A549 (cell line): ENCODE data around the gene WASF3. TPM values are rescaled to one million over a fixed set of nuclear protein-coding genes. Genes with fewer than 3 reads are reported as not detected.

Experiments
- ATAC-seq, 2 experiments: fragments of 200-7000 bp in 1 of 2; fragments of >200 bp in 1 of 2; cut with Nextera tagmentation in 1 of 2; cut with Tn5 transposase in 1 of 2; 3 replicates each; pipeline versions ENCODE4 v1.8.0 to v1.9.1; 2018 to 2020; ENCODE audit warnings: mild to moderate bottlenecking in 1 of 2, moderate library complexity in 1 of 2
- CTCF ChIA-PET: fragments of 300-600 bp; sonication (Branson Sonifier 250); formaldehyde crosslinking; extraction: SDS; loops from one replicate; lab custom pipeline; 2021; ENCODE audit warnings: antibody characterized with exemption, inconsistent platforms; lab: Yijun Ruan, JAX
- POLR2A ChIA-PET: fragments of 350-600 bp; formaldehyde crosslinking; extraction: SDS; loops from one replicate; lab custom pipeline; 2021; ENCODE audit warnings: antibody characterized with exemption, inconsistent platforms; lab: Yijun Ruan, JAX
- DNase-seq, 2 experiments: peaks; one replicate each; pipeline versions ENCODE4 v3.0.0 to v3.0.0-alpha.2; 2011 to 2016; ENCODE audit warnings: low read depth in 1 of 2, low spot score in 1 of 2
- FAIRE-seq: peaks from 2 replicates; lab custom pipeline; 2011; peaks lifted over from hg19 to GRCh38; lab: Jason Lieb, UNC
- H3K27ac ChIP-seq, 2 experiments: fragments of >200 bp; sonication (Bioruptor Twin); formaldehyde crosslinking; 3 replicates each; pipeline ENCODE4 v1.5.1; 2016 to 2017
- H3K4me1 ChIP-seq: fragments of >200 bp; sonication (Bioruptor Twin); formaldehyde crosslinking; 3 replicates; pipeline ENCODE4 v1.6.1; 2016
- H3K4me2 ChIP-seq: fragments of >200 bp; sonication (Bioruptor Twin); formaldehyde crosslinking; 3 replicates; pipeline ENCODE4 v1.6.1; 2016
- H3K4me3 ChIP-seq: fragments of >200 bp; sonication (Bioruptor Twin); formaldehyde crosslinking; 3 replicates; pipeline ENCODE4 v1.5.1; 2016
- H3K9me3 ChIP-seq: fragments of >200 bp; sonication (Bioruptor Twin); formaldehyde crosslinking; 3 replicates; pipeline ENCODE4 v1.6.1; 2016
- ATOH8 ChIP-seq: fragments of 250-450 bp; sonication (Bioruptor Pico); IDR thresholded peaks from 2 replicates; pipeline ENCODE4 v1.5.0; 2020; ENCODE audit warnings: low read depth, mild to moderate bottlenecking, moderate library complexity
- BCL3 ChIP-seq: fragments of >200 bp; sonication (Bioruptor Twin); formaldehyde crosslinking; IDR thresholded peaks from 3 replicates; pipeline ENCODE4 v1.6.1; 2016
- BHLHE40 ChIP-seq: IDR thresholded peaks from 2 replicates; pipeline ENCODE4 v1.6.1; 2012; ENCODE audit warnings: low read depth, low read length, inconsistent platforms
- CBX2 ChIP-seq: fragments of 200-600 bp; sonication (generic); IDR thresholded peaks from 2 replicates; pipeline ENCODE4 v1.6.1; 2016; ENCODE audit warnings: low read depth, mild to moderate bottlenecking, borderline replicate concordance
- CEBPB ChIP-seq, 2 experiments: fragments of >200 bp in 1 of 2; sonication (Bioruptor Twin) in 1 of 2; formaldehyde crosslinking in 1 of 2; IDR thresholded peaks; 2 replicates each; pipeline ENCODE4 v1.6.1; 2012 to 2016
- FOSL2 ChIP-seq, 2 experiments: fragments of 450-650 bp in 1 of 2; fragments of >200 bp in 1 of 2; sonication (Bioruptor Twin) in 1 of 2; formaldehyde crosslinking; IDR thresholded peaks; 2 replicates each; pipeline versions ENCODE4 v1.5.0 to v1.6.1; 2016 to 2020; ENCODE audit warnings: mild to moderate bottlenecking in 1 of 2, moderate library complexity in 1 of 2
- FOXS1 ChIP-seq: fragments of 250-450 bp; sonication (Bioruptor Pico); IDR thresholded peaks from 2 replicates; pipeline ENCODE4 v1.5.0; 2020; ENCODE audit warnings: mild to moderate bottlenecking, moderate library complexity
- HDAC2 ChIP-seq: fragments of 200-600 bp; sonication (generic); IDR thresholded peaks from 2 replicates; pipeline ENCODE4 v1.6.1; 2016
- HES2 ChIP-seq: fragments of >200 bp; sonication (Bioruptor Twin); formaldehyde crosslinking; IDR thresholded peaks from 2 replicates; pipeline ENCODE4 v1.6.1; 2016
- HOXA7 ChIP-seq: fragments of 250-450 bp; sonication (Bioruptor Pico); IDR thresholded peaks from 2 replicates; pipeline ENCODE4 v1.5.0; 2020; ENCODE audit warnings: mild to moderate bottlenecking, moderate library complexity
- HOXB5 ChIP-seq: fragments of 250-450 bp; sonication (Bioruptor Pico); IDR thresholded peaks from 2 replicates; pipeline ENCODE4 v1.5.0; 2020; ENCODE audit warnings: mild to moderate bottlenecking, moderate library complexity
- KDM5A ChIP-seq: fragments of 200-600 bp; sonication (generic); IDR thresholded peaks from 2 replicates; pipeline ENCODE4 v1.6.1; 2016; ENCODE audit warnings: antibody characterized with exemption, mild to moderate bottlenecking
- MAFK ChIP-seq: fragments of 450-650 bp; IDR thresholded peaks from 2 replicates; pipeline ENCODE4 v1.6.1; 2014; ENCODE audit not compliant: partially characterized antibody
- MYC ChIP-seq: IDR thresholded peaks from 2 replicates; pipeline ENCODE4 v1.6.1; 2012; ENCODE audit warnings: mild to moderate bottlenecking, inconsistent platforms, low read length, improper control_type of control experiment, borderline replicate concordance
- NR3C1 ChIP-seq: fragments of >200 bp; sonication (Bioruptor Twin); formaldehyde crosslinking; IDR thresholded peaks from 3 replicates; pipeline ENCODE4 v1.6.1; 2017
- POLR2AphosphoS2 ChIP-seq: conservative IDR thresholded peaks from 2 replicates; pipeline ENCODE4 v1.6.1; 2012; ENCODE audit warnings: low read length, improper control_type of control experiment, inconsistent platforms
- RARB ChIP-seq: fragments of 250-450 bp; sonication (Bioruptor Pico); IDR thresholded peaks from 2 replicates; pipeline ENCODE4 v1.8.0; 2021; ENCODE audit warnings: mild to moderate bottlenecking, moderate library complexity
- REST ChIP-seq: fragments of 200-600 bp; sonication (generic); IDR thresholded peaks from 2 replicates; pipeline ENCODE4 v1.6.1; 2016; ENCODE audit warnings: antibody characterized with exemption, mild to moderate bottlenecking, moderate library complexity
- RNF2 ChIP-seq: fragments of 200-600 bp; sonication (generic); IDR thresholded peaks from 2 replicates; pipeline ENCODE4 v1.6.1; 2016; ENCODE audit warnings: low read depth, mild to moderate bottlenecking, antibody characterized with exemption, moderate library complexity, borderline replicate concordance
- SMC3 ChIP-seq: fragments of >200 bp; sonication (Bioruptor Twin); formaldehyde crosslinking; IDR thresholded peaks from 3 replicates; pipeline ENCODE4 v1.6.1; 2018; ENCODE audit warnings: inconsistent platforms
- TFCP2L1 ChIP-seq: fragments of 250-450 bp; sonication (Bioruptor Pico); IDR thresholded peaks from 2 replicates; pipeline ENCODE4 v1.5.0; 2021; ENCODE audit warnings: mild to moderate bottlenecking
- TP53 ChIP-seq: fragments of 250-450 bp; sonication (Bioruptor Pico); IDR thresholded peaks from 2 replicates; pipeline ENCODE4 v1.5.0; 2021; ENCODE audit warnings: mild to moderate bottlenecking, moderate library complexity
- USF2 ChIP-seq: fragments of 450-650 bp; IDR thresholded peaks from 2 replicates; pipeline ENCODE4 v1.6.1; 2014; ENCODE audit warnings: antibody characterized with exemption
- WGBS: methylation state at CpG from one replicate; pipeline ENCODE4 v1.1.6; 2017; ENCODE audit errors: missing lambda C conversion rate; 5-methylcytosine and 5-hydroxymethylcytosine counted together
- polyA plus RNA-seq, 4 experiments: library from polyadenylated mRNA; depleted of rRNA in 3 of 4; stranded (reverse); fragments of >200 nt; fragmentation: RNase III in 1 of 4; extraction: RNeasy Plus Mini Kit Qiagen cat#74134 plus additional on column Dnase treatment in 1 of 4; gene quantifications; 2 replicates in 3 of 4; 3 replicates in 1 of 4; pipeline ENCODE4 v1.2.3, GENCODE V29; 2011 to 2017

Gene WASF3
- polyA plus RNA-seq, 2 of the 4 experiments (the other 2 are of a cell fraction), result 0.09 to 0.56 TPM

GRCh38 chr13:26677156-26677555 lies 119.7 kb downstream of the WASF3 start:
- WGBS, result 42% methylated on average over 4 of the region's 4 CpGs
- Histone ChIP-seq H3K4me3 (no peak overlapping the region), H3K4me2 (no peak overlapping the region), H3K4me1 (no peaks in the 10 kb centered on the region), H3K27ac (no peak overlapping the region), H3K9me3 (no peaks in the 10 kb centered on the region)
- FAIRE-seq (no peak), DNase-seq (no peak), ATAC-seq (no peak)
- CTCF ChIA-PET, result no interaction called here
- POLR2A ChIA-PET, result no interaction called here
- TF ChIP-seq RNF2 (no peak), HDAC2 (no peak), USF2 (no peak), NR3C1 (no peak), HOXB5 (CRISPR knock-in tag) (no peak), HES2 (no peak), REST (no peak), CBX2 (no peak), FOXS1 (CRISPR knock-in tag) (no peak), BCL3 (no peak), CEBPB (IDR thresholded peaks at IDR 0.05) (no peak), MAFK (no peak), KDM5A (no peak), POLR2AphosphoS2 (no peak), MYC (no peak), ATOH8 (CRISPR knock-in tag) (no peak), TFCP2L1 (CRISPR knock-in tag) (no peak)

- FAIRE-seq (no peak), DNase-seq (no peak), ATAC-seq (no peak)
- Histone ChIP-seq H3K4me2 (no peak overlapping the region), H3K4me3 (no peak overlapping the region), H3K9me3 (no peaks in the 10 kb centered on the region), H3K27ac (no peak overlapping the region), H3K4me1 (no peaks in the 10 kb centered on the region)
- POLR2A ChIA-PET, result no interaction called here
- WGBS, result 58% methylated on average over 5 of the region's 5 CpGs
- CTCF ChIA-PET, result no interaction called here
- TF ChIP-seq BHLHE40, result no peak
- TF ChIP-seq NR3C1, result no peak
- no peak for TF ChIP-seq HOXA7
- TF ChIP-seq RARB (CRISPR knock-in tag), result no peak
- no peak for TF ChIP-seq SMC3
- TF ChIP-seq FOSL2 (IDR thresholded peaks at IDR 0.05), result no peak
- no peak for TF ChIP-seq FOSL2 (CRISPR knock-in tag; IDR thresholded peaks at IDR 0.05)
- no peak for TF ChIP-seq TP53 (CRISPR knock-in tag)
These were observed 120.8 kb downstream of the WASF3 start for GRCh38 chr13:26678330-26678729.
